H9 (cell line): ENCODE measurements around the gene WDR87. TPM values are rescaled to one million over a fixed set of nuclear protein-coding genes. Genes with fewer than 3 reads are reported as not detected.

Experiments
- DNase-seq: peaks from one replicate; pipeline ENCODE4 v3.0.0-alpha.2; 2017
- H2AFZ ChIP-seq: one replicate; pipeline ENCODE4 v1.6.1; 2013; ENCODE audit warnings: mild to moderate bottlenecking, low read length, control low read depth, moderate library complexity
- H2AK5ac ChIP-seq: 2 replicates; pipeline ENCODE4 v1.6.1; 2013; ENCODE audit warnings: low read length, control low read depth, mixed read lengths; ENCODE audit not compliant: insufficient read length
- H2BK120ac ChIP-seq: one replicate; pipeline ENCODE4 v1.6.1; 2013; ENCODE audit warnings: low read depth, mild to moderate bottlenecking, low read length, control low read depth, inconsistent platforms; ENCODE audit not compliant: poor library complexity, severe bottlenecking
- H2BK12ac ChIP-seq: 2 replicates; pipeline ENCODE4 v1.6.1; 2013; ENCODE audit warnings: low read length, control low read depth, mixed read lengths, low read depth; ENCODE audit not compliant: insufficient read length
- H2BK15ac ChIP-seq: 2 replicates; pipeline ENCODE4 v1.6.1; 2013; ENCODE audit warnings: low read depth, low read length, control low read depth
- H2BK20ac ChIP-seq: one replicate; pipeline ENCODE4 v1.6.1; 2013; ENCODE audit warnings: low read depth, mild to moderate bottlenecking, low read length, control low read depth, inconsistent platforms; ENCODE audit not compliant: poor library complexity, severe bottlenecking
- H2BK5ac ChIP-seq: 2 replicates; pipeline ENCODE4 v1.6.1; 2013; ENCODE audit warnings: low read length, control low read depth, mixed read lengths; ENCODE audit not compliant: insufficient read length
- H3K14ac ChIP-seq: 2 replicates; pipeline ENCODE4 v1.6.1; 2013; ENCODE audit warnings: low read length, control low read depth; ENCODE audit not compliant: insufficient read depth
- H3K18ac ChIP-seq: 2 replicates; pipeline ENCODE4 v1.6.1; 2013; ENCODE audit warnings: low read depth, mild to moderate bottlenecking, mixed read lengths, low read length, control low read depth; ENCODE audit not compliant: insufficient read length
- H3K23ac ChIP-seq: 2 replicates; pipeline ENCODE4 v1.6.1; 2013; ENCODE audit warnings: low read length, control low read depth, mixed read lengths, low read depth; ENCODE audit not compliant: insufficient read length
- H3K23me2 ChIP-seq: 2 replicates; pipeline ENCODE4 v1.6.1; 2013; ENCODE audit warnings: low read depth, mild to moderate bottlenecking, mixed read lengths, low read length, control low read depth; ENCODE audit not compliant: insufficient read length, poor library complexity, severe bottlenecking
- H3K27ac ChIP-seq: 2 replicates; pipeline ENCODE4 v1.5.1; 2013; ENCODE audit warnings: low read length, control low read depth, mixed read lengths, low read depth; ENCODE audit not compliant: insufficient read length
- H3K27me3 ChIP-seq: 2 replicates; pipeline ENCODE4 v1.6.1; 2013; ENCODE audit warnings: low read length, control low read depth, inconsistent platforms; ENCODE audit not compliant: insufficient read depth
- H3K4ac ChIP-seq: 2 replicates; pipeline ENCODE4 v1.6.1; 2013; ENCODE audit warnings: low read depth, mild to moderate bottlenecking, control low read depth, inconsistent platforms, low read length, moderate library complexity
- H3K4me1 ChIP-seq: 2 replicates; pipeline ENCODE4 v1.6.1; 2013; ENCODE audit warnings: low read length, control low read depth, inconsistent platforms; ENCODE audit not compliant: insufficient read depth
- H3K4me2 ChIP-seq: 2 replicates; pipeline ENCODE4 v1.6.1; 2013; ENCODE audit warnings: low read length, control low read depth, mixed read lengths; ENCODE audit not compliant: insufficient read length, insufficient read depth
- H3K56ac ChIP-seq: 2 replicates; pipeline ENCODE4 v1.6.1; 2013; ENCODE audit warnings: low read depth, mild to moderate bottlenecking, mixed read lengths, low read length, control low read depth; ENCODE audit not compliant: insufficient read length
- H3K79me1 ChIP-seq: 2 replicates; pipeline ENCODE4 v1.6.1; 2013; ENCODE audit warnings: low read depth, mild to moderate bottlenecking, moderate library complexity, low read length, control low read depth, inconsistent platforms; ENCODE audit not compliant: insufficient read depth, poor library complexity, severe bottlenecking
- H3K79me2 ChIP-seq: 2 replicates; pipeline ENCODE4 v1.6.1; 2013; ENCODE audit warnings: low read length, control low read depth, inconsistent platforms; ENCODE audit not compliant: insufficient read depth
- H3K9ac ChIP-seq: 2 replicates; pipeline ENCODE4 v1.6.1; 2013; ENCODE audit warnings: low read length, control low read depth, mixed read lengths; ENCODE audit not compliant: insufficient read length; ENCODE audit errors: extremely low read depth
- H3K9me3 ChIP-seq: one replicate; pipeline ENCODE4 v1.6.1; 2013; ENCODE audit warnings: low read depth, low read length, inconsistent platforms; ENCODE audit not compliant: control insufficient read depth
- H3T11ph ChIP-seq: one replicate; pipeline ENCODE4 v1.6.1; 2013; ENCODE audit warnings: mild to moderate bottlenecking, low read length, control low read depth, inconsistent platforms
- H4K20me1 ChIP-seq: one replicate; pipeline ENCODE4 v1.6.1; 2013; ENCODE audit not compliant: control insufficient read depth, insufficient read length, insufficient read depth
- H4K5ac ChIP-seq: 2 replicates; pipeline ENCODE4 v1.6.1; 2013; ENCODE audit warnings: low read depth, mild to moderate bottlenecking, mixed read lengths, low read length, control low read depth; ENCODE audit not compliant: insufficient read length
- H4K8ac ChIP-seq: replicated peaks from 2 replicates; pipeline ENCODE4 v1.6.1; 2013; ENCODE audit warnings: low read length, control low read depth, mixed read lengths, low read depth; ENCODE audit not compliant: insufficient read length
- H4K91ac ChIP-seq: 2 replicates; pipeline ENCODE4 v1.6.1; 2013; ENCODE audit warnings: low read depth, mild to moderate bottlenecking, moderate library complexity, mixed read lengths, low read length, control low read depth; ENCODE audit not compliant: insufficient read length
- H3K27ac Mint-ChIP-seq, 3 experiments: 2 replicates in 2 of 3; 3 replicates in 1 of 3; pipeline ENCODE4 v1.8.0; 2020 to 2021; ENCODE audit warnings: mixed read lengths in 3 of 3, mild to moderate bottlenecking in 1 of 3, moderate library complexity in 1 of 3
- H3K27me3 Mint-ChIP-seq: 2 replicates; pipeline ENCODE4 v1.8.0; 2021; ENCODE audit warnings: low read depth, mild to moderate bottlenecking, moderate library complexity, mixed read lengths
- H3K36me3 Mint-ChIP-seq, 3 experiments: 2 replicates in 2 of 3; 3 replicates in 1 of 3; pipeline ENCODE4 v1.8.0; 2020 to 2021; ENCODE audit warnings: low read depth in 3 of 3, mixed read lengths in 3 of 3; ENCODE audit not compliant: insufficient read depth in 1 of 3
- H3K4me1 Mint-ChIP-seq, 2 experiments: 2 replicates each; pipeline ENCODE4 v1.8.0; 2020; ENCODE audit warnings: mixed read lengths in 2 of 2
- H3K4me3 Mint-ChIP-seq, 2 experiments: 2 replicates in 1 of 2; 3 replicates in 1 of 2; pipeline ENCODE4 v1.8.0; 2020 to 2021; ENCODE audit warnings: mild to moderate bottlenecking in 2 of 2, mixed read lengths in 2 of 2, moderate library complexity in 1 of 2
- H3K9me3 Mint-ChIP-seq, 2 experiments: 2 replicates in 1 of 2; 3 replicates in 1 of 2; pipeline ENCODE4 v1.8.0; 2020; ENCODE audit warnings: mild to moderate bottlenecking in 2 of 2, mixed read lengths in 2 of 2, moderate library complexity in 1 of 2
- WGBS: extraction: QIAGEN DNeasy Blood & Tissue Kit; methylation state at CpG from one replicate; pipeline ENCODE4 v1.1.7; 2013; ENCODE audit warnings: missing lambda C conversion rate, low lambda C conversion rate, mixed read lengths; ENCODE audit not compliant: insufficient read length; ENCODE audit errors: extremely low coverage; 5-methylcytosine and 5-hydroxymethylcytosine counted together
- total RNA-seq: library from RNA; stranded (reverse); gene quantifications from 2 replicates; pipeline ENCODE4 v1.2.1, GENCODE V29; 2021
- TF ChIP-seq, protein P1 (sequence below): fragments of 200-600 bp; sonication (generic); conservative IDR thresholded peaks from 3 replicates; pipeline ENCODE4 v1.8.0; 2021; ENCODE audit warnings: antibody characterized with exemption, mild to moderate bottlenecking

The WDR87 gene
- total RNA-seq, 1 experiment from 2014 or later, result not detected

DNA sequence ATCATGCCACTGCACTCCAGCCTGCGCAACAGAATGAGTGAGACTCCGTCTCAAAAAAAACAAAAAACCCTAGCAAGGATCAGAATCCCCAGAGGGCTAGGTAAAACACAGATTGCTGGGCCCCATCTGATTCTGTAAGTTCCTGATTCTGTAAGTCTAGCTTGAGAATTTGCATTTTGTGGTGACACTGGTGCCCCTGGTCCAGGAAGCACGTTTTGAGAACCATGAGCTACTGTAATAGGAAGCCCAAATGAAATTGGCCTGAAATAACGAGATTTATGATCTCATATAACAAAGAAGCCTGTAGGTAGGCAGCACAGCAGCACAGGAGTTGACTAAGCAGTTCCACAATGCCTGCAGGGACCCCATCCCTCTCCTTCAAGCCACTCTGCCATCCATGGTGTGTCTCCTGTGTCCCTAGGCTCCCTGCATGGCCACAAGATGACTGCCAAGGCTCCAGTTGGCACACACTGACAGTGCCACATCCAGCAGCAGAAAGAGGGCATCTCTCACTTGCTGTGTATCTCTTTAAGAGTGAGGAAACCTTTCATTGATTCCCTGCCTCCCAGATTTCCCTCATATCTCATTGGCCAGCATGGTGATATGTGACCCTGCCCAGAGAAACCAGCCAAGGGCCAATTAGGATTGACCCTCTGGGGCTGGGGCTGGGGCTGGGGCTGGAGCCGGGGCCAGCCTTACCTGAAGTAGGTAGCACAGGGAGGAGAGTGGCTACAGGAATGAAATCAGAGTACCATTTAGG is 22.3 kb upstream of the WDR87 start:
- peak overlapping the region in 1 of 2 experiments; percentile 68; a peak in 2 of 5 replicates for H3K4me3 Mint-ChIP-seq
- H3K79me1 ChIP-seq, result no peaks in the 10 kb centered on the region
- peaks cover 61 to 72% of the 10 kb centered on the region in 2 experiments for H3K4me1 Mint-ChIP-seq
- no peak overlapping the region for H2BK5ac ChIP-seq
- no peak overlapping the region for H3K56ac ChIP-seq
- no peak overlapping the region for H3K27ac ChIP-seq
- TF ChIP-seq, protein P1, sequence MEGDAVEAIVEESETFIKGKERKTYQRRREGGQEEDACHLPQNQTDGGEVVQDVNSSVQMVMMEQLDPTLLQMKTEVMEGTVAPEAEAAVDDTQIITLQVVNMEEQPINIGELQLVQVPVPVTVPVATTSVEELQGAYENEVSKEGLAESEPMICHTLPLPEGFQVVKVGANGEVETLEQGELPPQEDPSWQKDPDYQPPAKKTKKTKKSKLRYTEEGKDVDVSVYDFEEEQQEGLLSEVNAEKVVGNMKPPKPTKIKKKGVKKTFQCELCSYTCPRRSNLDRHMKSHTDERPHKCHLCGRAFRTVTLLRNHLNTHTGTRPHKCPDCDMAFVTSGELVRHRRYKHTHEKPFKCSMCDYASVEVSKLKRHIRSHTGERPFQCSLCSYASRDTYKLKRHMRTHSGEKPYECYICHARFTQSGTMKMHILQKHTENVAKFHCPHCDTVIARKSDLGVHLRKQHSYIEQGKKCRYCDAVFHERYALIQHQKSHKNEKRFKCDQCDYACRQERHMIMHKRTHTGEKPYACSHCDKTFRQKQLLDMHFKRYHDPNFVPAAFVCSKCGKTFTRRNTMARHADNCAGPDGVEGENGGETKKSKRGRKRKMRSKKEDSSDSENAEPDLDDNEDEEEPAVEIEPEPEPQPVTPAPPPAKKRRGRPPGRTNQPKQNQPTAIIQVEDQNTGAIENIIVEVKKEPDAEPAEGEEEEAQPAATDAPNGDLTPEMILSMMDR, result no peak
- no peaks in the 10 kb centered on the region for H3K27me3 Mint-ChIP-seq
- no peak overlapping the region for H2BK20ac ChIP-seq
- H2BK15ac ChIP-seq, result no peak overlapping the region
- H3K9me3 ChIP-seq, result no peaks in the 10 kb centered on the region
- H2BK12ac ChIP-seq, result no peak overlapping the region
- no peaks in the 10 kb centered on the region for H3K27me3 ChIP-seq
- no peak overlapping the region for H3K14ac ChIP-seq
- H2AK5ac ChIP-seq, result no peak overlapping the region
- no peak overlapping the region for H3K4ac ChIP-seq
- H3K36me3 Mint-ChIP-seq, result peaks cover 0 to 9% (median 8%) of the 10 kb centered on the region in 3 experiments; a peak in 6 of 7 replicates
- WGBS, result no CpG with 5 or more reads among the region's 5 CpGs
- H3K4me1 ChIP-seq, result peaks cover 16% of the 10 kb centered on the region
- H4K20me1 ChIP-seq, result no peaks in the 10 kb centered on the region
- H2BK120ac ChIP-seq, result no peak overlapping the region
- no peak overlapping the region for H3K23ac ChIP-seq
- peak; percentile 52 for DNase-seq
- H3K18ac ChIP-seq, result peak overlapping the region; percentile 72
- H4K8ac ChIP-seq, result no peak overlapping the region
- H3K9ac ChIP-seq, result no peak overlapping the region
- no peak overlapping the region for H4K5ac ChIP-seq
- peak overlapping the region; percentile 78 for H3K4me2 ChIP-seq
- H3K27ac Mint-ChIP-seq, result peak overlapping the region; percentile 46 to 84 (median 74)
- no peak overlapping the region for H3T11ph ChIP-seq
- H4K91ac ChIP-seq, result no peak overlapping the region
- H3K79me2 ChIP-seq, result peaks cover 2% of the 10 kb centered on the region; the same call in 1 of the 2 replicates
- H3K9me3 Mint-ChIP-seq, result no peaks in the 10 kb centered on the region
- H2AFZ ChIP-seq, result no peak overlapping the region
- no peaks in the 10 kb centered on the region for H3K23me2 ChIP-seq
